Naive B cell (primary cell): ENCODE data around the gene ERGIC1. TPM values are rescaled to one million over a fixed set of nuclear protein-coding genes. Genes with fewer than 3 reads are reported as not detected.

Experiments
- ATAC-seq, 2 donors: fragments of 150-1000 bp; cut with Tn5 transposase; 2 replicates each; pipeline ENCODE4 v1.10.0; 2021; ENCODE audit warnings: low read depth in 2 of 2, mild to moderate bottlenecking in 2 of 2, moderate library complexity in 2 of 2
- DNase-seq: peaks from one replicate; pipeline ENCODE4 v3.0.0; 2022
- H3K27ac Mint-ChIP-seq, 6 donors: one replicate each; pipeline ENCODE4 v1.8.0; 2020 to 2022; ENCODE audit warnings: mild to moderate bottlenecking in 6 of 6, mixed read lengths in 6 of 6, moderate library complexity in 5 of 6, inconsistent platforms in 2 of 6
- H3K27me3 Mint-ChIP-seq, 3 donors: one replicate each; pipeline ENCODE4 v1.8.0; 2021 to 2022; ENCODE audit warnings: mixed read lengths in 3 of 3, mild to moderate bottlenecking in 1 of 3
- H3K36me3 Mint-ChIP-seq, 2 donors: one replicate each; pipeline ENCODE4 v1.8.0; 2020 to 2022; ENCODE audit warnings: mixed read lengths in 2 of 2, inconsistent platforms in 1 of 2, mild to moderate bottlenecking in 1 of 2
- H3K4me1 Mint-ChIP-seq, 3 donors: one replicate each; pipeline ENCODE4 v1.8.0; 2020 to 2022; ENCODE audit warnings: mixed read lengths in 3 of 3, inconsistent platforms in 1 of 3, mild to moderate bottlenecking in 1 of 3, moderate library complexity in 1 of 3
- H3K4me3 Mint-ChIP-seq, 8 donors: one replicate each; pipeline ENCODE4 v1.8.0; 2020 to 2022; ENCODE audit warnings: mild to moderate bottlenecking in 8 of 8, mixed read lengths in 8 of 8, moderate library complexity in 8 of 8, inconsistent platforms in 2 of 8
- H3K9me3 Mint-ChIP-seq, 7 donors: one replicate each; pipeline ENCODE4 v1.8.0; 2020 to 2022; ENCODE audit warnings: mixed read lengths in 7 of 7, mild to moderate bottlenecking in 5 of 7, inconsistent platforms in 2 of 7, moderate library complexity in 1 of 7
- polyA plus RNA-seq, 6 donors: library from polyadenylated mRNA; unstranded; fragments of 300-500 nt; fragmentation: Illumina TruSeq; gene quantifications; one replicate each; pipeline ENCODE4 v1.2.3, GENCODE V29; 2021; ENCODE audit warnings: low read depth in 6 of 6

ERGIC1 gene
- polyA plus RNA-seq, 6 donors from 2014 or later, result 53.2 to 86.1 (median 64.4) TPM

DNA sequence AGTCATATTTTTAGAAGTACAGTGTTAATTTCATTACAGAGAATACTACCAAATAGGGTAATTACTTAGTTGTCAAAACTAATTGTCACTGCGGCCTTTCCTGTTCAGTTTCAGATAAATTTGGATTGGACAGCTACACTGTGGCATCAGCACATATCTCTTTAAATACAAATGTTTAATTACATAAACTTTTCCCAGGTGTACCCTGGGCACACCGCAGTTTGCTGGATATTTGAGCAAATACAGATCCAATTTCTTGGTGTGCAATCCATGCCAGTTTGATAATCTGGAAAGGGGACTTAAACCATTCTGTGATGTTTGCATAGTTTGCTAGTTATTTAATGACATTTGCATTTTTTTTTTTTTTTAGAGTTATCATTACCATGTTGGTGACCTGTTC, 160.4 kb downstream of the ERGIC1 start:
- DNase-seq (no peak), ATAC-seq (no peak)
- Mint-ChIP-seq H3K27me3 (no peaks in the 10 kb centered on the region), H3K9me3 (no peaks in the 10 kb centered on the region), H3K4me3 (no peak overlapping the region), H3K4me1 (peaks cover 24 to 28% (median 26%) of the 10 kb centered on the region in 3 donors), H3K36me3 (peaks cover 11 to 29% of the 10 kb centered on the region in 2 donors), H3K27ac (no peak overlapping the region)

DNA sequence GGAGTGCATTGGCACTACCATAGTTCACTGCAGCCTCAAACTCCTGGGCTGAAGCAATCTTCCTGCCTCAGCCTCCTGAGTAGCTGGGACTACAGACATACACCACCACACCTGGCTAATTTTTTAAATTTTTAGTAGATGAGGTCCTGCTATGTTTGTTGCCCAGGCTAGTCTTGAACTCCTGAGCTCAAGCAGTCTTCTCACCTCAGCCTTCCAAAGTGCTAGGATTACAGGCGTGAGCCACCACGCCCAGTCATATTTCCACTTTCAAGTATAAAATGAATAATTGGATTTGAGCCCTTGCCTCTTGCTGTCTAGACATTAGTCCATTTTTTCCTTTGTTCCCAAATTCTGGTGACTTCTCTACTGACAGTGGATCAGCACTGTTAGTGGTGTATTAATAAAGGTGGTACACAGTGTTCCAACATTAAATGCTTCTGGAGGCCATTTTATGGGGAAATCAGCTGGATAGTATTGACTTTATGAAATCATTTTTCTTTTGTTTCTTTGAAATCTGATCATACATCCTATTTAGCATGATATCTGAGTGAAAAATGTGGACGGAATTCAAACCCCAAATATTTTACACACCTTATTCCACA, 165.4 kb downstream of the ERGIC1 start:
- Mint-ChIP-seq H3K27ac (no peak overlapping the region), H3K4me3 (no peak overlapping the region), H3K9me3 (no peaks in the 10 kb centered on the region), H3K36me3 (peaks cover under 1 to 5% of the 10 kb centered on the region in 2 donors), H3K4me1 (peaks cover 36 to 52% (median 42%) of the 10 kb centered on the region in 3 donors), H3K27me3 (no peaks in the 10 kb centered on the region)
- no peak for DNase-seq
- no peak for ATAC-seq

- ATAC-seq (no peak), DNase-seq (no peak)
- no peak overlapping the region for H3K4me3 Mint-ChIP-seq
- peak overlapping the region in 2 of 6 donors; percentile 7 to 83 for H3K27ac Mint-ChIP-seq
- no peaks in the 10 kb centered on the region for H3K27me3 Mint-ChIP-seq
- peaks cover 41 to 57% (median 46%) of the 10 kb centered on the region in 3 donors for H3K4me1 Mint-ChIP-seq
- H3K9me3 Mint-ChIP-seq, result no peaks in the 10 kb centered on the region
- H3K36me3 Mint-ChIP-seq, result peaks cover 0 to 5% of the 10 kb centered on the region in 2 donors
Observed at GRCh38 chr5:172999974-173000373, 165.9 kb downstream of the ERGIC1 start.

DNA sequence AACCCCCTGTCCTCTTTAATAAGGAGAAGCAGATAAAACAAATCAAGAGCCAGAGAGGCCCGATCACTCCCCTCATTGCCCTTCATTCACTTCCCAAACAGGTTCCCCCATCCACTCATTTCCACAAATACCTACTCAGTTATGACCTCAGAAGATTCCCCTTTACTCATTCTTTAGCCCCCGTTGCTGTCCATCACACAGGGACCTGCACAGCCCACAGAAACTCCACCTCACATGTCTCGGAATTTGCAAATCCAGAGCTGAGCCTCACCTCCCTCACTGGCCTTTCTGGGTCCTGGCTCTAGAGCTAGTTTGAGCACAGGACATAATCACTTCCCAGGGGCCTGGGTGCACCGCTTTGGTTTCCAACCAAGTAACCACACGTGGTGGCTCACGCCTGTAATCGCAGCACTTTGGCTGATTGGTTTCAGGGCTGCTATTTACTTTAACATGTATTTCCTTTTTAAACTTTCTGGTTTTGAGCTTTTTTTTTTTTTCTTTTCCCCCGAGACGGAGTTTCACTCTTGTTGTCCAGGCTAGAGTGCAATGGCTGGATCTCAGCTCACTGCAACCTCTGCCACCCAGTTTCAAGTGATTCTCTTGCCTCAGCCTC, 167.3 kb downstream of the ERGIC1 start:
- H3K4me3 Mint-ChIP-seq, result peak overlapping the region in 3 of 8 donors; percentile 4 to 57 (median 5)
- peaks cover 0 to 5% of the 10 kb centered on the region in 2 donors for H3K36me3 Mint-ChIP-seq
- H3K27ac Mint-ChIP-seq, result peak overlapping the region in 5 of 6 donors; percentile 28 to 83 (median 38)
- H3K27me3 Mint-ChIP-seq, result no peaks in the 10 kb centered on the region
- DNase-seq, result no peak
- ATAC-seq, result no peak
- peaks cover 54 to 62% (median 54%) of the 10 kb centered on the region in 3 donors for H3K4me1 Mint-ChIP-seq
- no peaks in the 10 kb centered on the region for H3K9me3 Mint-ChIP-seq

Other genes with a start within 250 kb of the ERGIC1 start
- gene NEURL1B, start 193.0 kb upstream of the ERGIC1 start, polyA plus RNA-seq, result not detected
- gene DUSP1, start 63.1 kb upstream of the ERGIC1 start, polyA plus RNA-seq, result 1,000 to 10,000 TPM; 1,129 to 3,568 (median 2,122) TPM
- gene RPL26L1, start 125.2 kb downstream of the ERGIC1 start, polyA plus RNA-seq, result 10 to 100 TPM; 20.0 to 40.2 (median 27.7) TPM
- 100 to 1,000 TPM; 386 to 553 (median 418) TPM for gene ATP6V0E1, start 149.5 kb downstream of the ERGIC1 start, polyA plus RNA-seq
- gene CREBRF, start 222.1 kb downstream of the ERGIC1 start, polyA plus RNA-seq, result 10 to 100 TPM; 60.6 to 97.0 (median 77.3) TPM